GM12864 (cell line): ENCODE results near the gene TMIGD2.
"Not testable (repeated sequence)": the region's sequence is repeated elsewhere in the genome, so short reads cannot be mapped to it uniquely, and the experiment has no call there.

Experiments used
- DNase-seq: peaks from one replicate; pipeline ENCODE4 v3.0.0-alpha.2; 2011; ENCODE audit warnings: low read depth
- H3K4me3 ChIP-seq: 2 replicates; pipeline ENCODE4 v1.5.1; 2011; ENCODE audit warnings: mild to moderate bottlenecking, low read depth, low read length, control low read depth
- TF ChIP-seq, protein P1 (sequence below): IDR thresholded peaks from 2 replicates; pipeline ENCODE4 v1.5.1; 2011; ENCODE audit warnings: low read depth, mild to moderate bottlenecking, moderate library complexity, low read length, control low read depth, inconsistent platforms; ENCODE audit errors: missing control alignments

TMIGD2 gene

GRCh38 chr19:4246767-4247593 lies 55.2 kb downstream of the TMIGD2 start, which contains the start of gene YJU2:
YJU2 (plus strand) TSS chr19:4247080; CDS start chr19:4247147, 67 bp downstream.
- peak; percentile 98 for DNase-seq
- TF ChIP-seq, protein P1, sequence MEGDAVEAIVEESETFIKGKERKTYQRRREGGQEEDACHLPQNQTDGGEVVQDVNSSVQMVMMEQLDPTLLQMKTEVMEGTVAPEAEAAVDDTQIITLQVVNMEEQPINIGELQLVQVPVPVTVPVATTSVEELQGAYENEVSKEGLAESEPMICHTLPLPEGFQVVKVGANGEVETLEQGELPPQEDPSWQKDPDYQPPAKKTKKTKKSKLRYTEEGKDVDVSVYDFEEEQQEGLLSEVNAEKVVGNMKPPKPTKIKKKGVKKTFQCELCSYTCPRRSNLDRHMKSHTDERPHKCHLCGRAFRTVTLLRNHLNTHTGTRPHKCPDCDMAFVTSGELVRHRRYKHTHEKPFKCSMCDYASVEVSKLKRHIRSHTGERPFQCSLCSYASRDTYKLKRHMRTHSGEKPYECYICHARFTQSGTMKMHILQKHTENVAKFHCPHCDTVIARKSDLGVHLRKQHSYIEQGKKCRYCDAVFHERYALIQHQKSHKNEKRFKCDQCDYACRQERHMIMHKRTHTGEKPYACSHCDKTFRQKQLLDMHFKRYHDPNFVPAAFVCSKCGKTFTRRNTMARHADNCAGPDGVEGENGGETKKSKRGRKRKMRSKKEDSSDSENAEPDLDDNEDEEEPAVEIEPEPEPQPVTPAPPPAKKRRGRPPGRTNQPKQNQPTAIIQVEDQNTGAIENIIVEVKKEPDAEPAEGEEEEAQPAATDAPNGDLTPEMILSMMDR: peak; percentile 54
- peak within 1 kb of the TSS; percentile 69 for H3K4me3 ChIP-seq

DNA sequence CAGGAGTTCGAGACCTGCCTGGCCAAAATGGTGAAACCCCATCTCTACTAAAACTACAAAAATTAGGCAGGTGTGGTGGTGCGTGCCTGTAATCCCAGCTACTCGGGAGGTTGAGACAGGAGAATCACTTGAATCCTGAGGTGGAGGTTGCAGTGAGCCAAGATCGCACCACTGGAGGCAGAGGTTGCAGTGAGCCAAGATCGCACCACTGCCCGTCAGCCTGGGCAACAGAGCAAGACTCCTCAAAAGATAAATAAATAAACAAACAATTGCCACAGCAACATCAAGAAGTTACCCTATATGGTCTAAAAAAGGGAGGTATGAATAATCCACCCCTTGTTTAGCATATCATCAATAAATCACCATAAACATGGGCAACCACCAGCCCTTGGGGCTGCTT lies 56.3 kb downstream of the TMIGD2 start:
- H3K4me3 ChIP-seq, DNase-seq: not testable (repeated sequence)
